Suprapubic skin (tissue), 4 donors: ENCODE results near the gene ITIH4.

Source experiments
- POLR2A ChIP-seq, 2 donors: fragments of 450-650 bp; IDR thresholded peaks; one replicate each; pipeline ENCODE4 v1.6.1; 2017; ENCODE audit warnings: antibody characterized with exemption in 2 of 2, mild to moderate bottlenecking in 2 of 2, moderate library complexity in 2 of 2
- POLR2AphosphoS5 ChIP-seq, 3 donors: sonication (generic); formaldehyde crosslinking; IDR thresholded peaks; one replicate each; pipeline ENCODE4 v1.6.1; 2017; ENCODE audit warnings: antibody characterized with exemption in 3 of 3
- TF ChIP-seq, protein P1 (sequence below), 2 donors: fragments of 200-600 bp in 1 of 2; fragments of 450-650 bp in 1 of 2; sonication (generic) in 1 of 2; IDR thresholded peaks; one replicate each; pipeline ENCODE4 v1.5.1; 2016 to 2019; ENCODE audit warnings: antibody characterized with exemption in 2 of 2, mild to moderate bottlenecking in 1 of 2, moderate library complexity in 1 of 2

DNA sequence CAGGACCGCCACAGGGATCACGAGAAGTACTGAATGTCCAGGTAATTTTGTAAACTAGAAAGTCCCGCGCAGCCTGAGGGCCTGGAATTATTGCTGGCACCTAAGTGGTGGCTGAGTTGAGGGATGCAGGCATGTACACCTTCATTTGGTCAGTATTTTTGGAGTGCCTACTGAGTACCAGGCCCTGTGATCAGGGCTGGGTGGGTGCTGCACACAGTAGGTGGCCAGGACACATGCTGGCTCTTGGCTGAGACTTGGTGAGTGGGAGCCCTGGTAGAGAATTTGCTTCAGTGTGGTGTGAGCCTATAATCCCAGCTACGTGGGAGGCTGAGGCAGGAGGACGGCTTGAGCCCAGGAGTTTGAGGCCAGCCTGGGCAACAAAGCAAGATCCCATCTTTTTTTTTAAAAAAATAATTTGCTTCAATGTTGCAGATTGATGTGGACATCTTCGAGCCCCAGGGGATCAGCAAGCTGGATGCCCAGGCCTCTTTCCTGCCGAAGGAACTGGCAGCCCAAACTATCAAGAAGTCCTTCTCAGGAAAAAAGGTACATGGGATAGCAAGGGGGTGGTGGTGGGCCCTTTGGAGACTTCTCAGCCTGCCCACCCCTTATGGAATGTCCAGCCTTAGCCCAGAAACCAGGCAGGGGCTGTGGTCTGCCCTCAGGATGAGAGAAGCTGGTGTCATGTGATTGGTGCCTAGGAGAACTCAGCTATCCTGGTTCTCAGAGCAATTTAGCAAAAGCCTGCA, 50.5 kb downstream of the ITIH4 start:
- TF ChIP-seq POLR2A (IDR thresholded peaks at IDR 0.05) (no peak), POLR2AphosphoS5 (IDR thresholded peaks at IDR 0.05) (no peak)
- TF ChIP-seq, protein P1, sequence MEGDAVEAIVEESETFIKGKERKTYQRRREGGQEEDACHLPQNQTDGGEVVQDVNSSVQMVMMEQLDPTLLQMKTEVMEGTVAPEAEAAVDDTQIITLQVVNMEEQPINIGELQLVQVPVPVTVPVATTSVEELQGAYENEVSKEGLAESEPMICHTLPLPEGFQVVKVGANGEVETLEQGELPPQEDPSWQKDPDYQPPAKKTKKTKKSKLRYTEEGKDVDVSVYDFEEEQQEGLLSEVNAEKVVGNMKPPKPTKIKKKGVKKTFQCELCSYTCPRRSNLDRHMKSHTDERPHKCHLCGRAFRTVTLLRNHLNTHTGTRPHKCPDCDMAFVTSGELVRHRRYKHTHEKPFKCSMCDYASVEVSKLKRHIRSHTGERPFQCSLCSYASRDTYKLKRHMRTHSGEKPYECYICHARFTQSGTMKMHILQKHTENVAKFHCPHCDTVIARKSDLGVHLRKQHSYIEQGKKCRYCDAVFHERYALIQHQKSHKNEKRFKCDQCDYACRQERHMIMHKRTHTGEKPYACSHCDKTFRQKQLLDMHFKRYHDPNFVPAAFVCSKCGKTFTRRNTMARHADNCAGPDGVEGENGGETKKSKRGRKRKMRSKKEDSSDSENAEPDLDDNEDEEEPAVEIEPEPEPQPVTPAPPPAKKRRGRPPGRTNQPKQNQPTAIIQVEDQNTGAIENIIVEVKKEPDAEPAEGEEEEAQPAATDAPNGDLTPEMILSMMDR (IDR thresholded peaks at IDR 0.05): no peak
